MM.1S (cell line): Measurements from ENCODE around the gene SNTG2.

Source experiments
- DNase-seq: peaks from one replicate; pipeline ENCODE4 v3.0.0-alpha.2; 2015
- H2AFZ ChIP-seq: fragments of 300-600 bp; sonication (generic); 2 replicates; pipeline ENCODE4 v1.6.0; 2016; ENCODE audit warnings: antibody characterized with exemption, low read length
- H3F3A ChIP-seq: fragments of 300-600 bp; sonication (generic); 2 replicates; pipeline ENCODE4 v1.6.1; 2016; ENCODE audit warnings: mild to moderate bottlenecking, antibody characterized with exemption, low read length, moderate library complexity, mixed read lengths; ENCODE audit not compliant: insufficient read depth
- H3K27ac ChIP-seq: fragments of 300-600 bp; sonication (generic); 2 replicates; pipeline ENCODE4 v1.5.1; 2016; ENCODE audit warnings: mild to moderate bottlenecking, low read length
- H3K27me3 ChIP-seq: fragments of 300-600 bp; sonication (generic); replicated peaks from 2 replicates; pipeline ENCODE4 v1.6.0; 2016; ENCODE audit warnings: low read length; ENCODE audit not compliant: insufficient read depth
- H3K36me3 ChIP-seq: fragments of 300-600 bp; sonication (generic); replicated peaks from 2 replicates; pipeline ENCODE4 v1.6.1; 2016; ENCODE audit warnings: mild to moderate bottlenecking, low read length, mixed read lengths; ENCODE audit not compliant: insufficient read depth
- H3K4me1 ChIP-seq: fragments of 300-600 bp; sonication (generic); 2 replicates; pipeline ENCODE4 v1.6.1; 2016; ENCODE audit warnings: low read length, mixed read lengths
- H3K4me2 ChIP-seq: fragments of 300-600 bp; sonication (generic); 2 replicates; pipeline ENCODE4 v1.6.0; 2016; ENCODE audit warnings: low read depth, low read length
- H3K4me3 ChIP-seq: fragments of 300-600 bp; sonication (generic); 2 replicates; pipeline ENCODE4 v1.5.1; 2016; ENCODE audit warnings: low read length, mixed read lengths
- H3K79me2 ChIP-seq: fragments of 300-600 bp; sonication (generic); 2 replicates; pipeline ENCODE4 v1.6.1; 2016; ENCODE audit warnings: mixed run types, low read length, mixed read lengths
- H3K9ac ChIP-seq: fragments of 300-600 bp; sonication (generic); 2 replicates; pipeline ENCODE4 v1.6.1; 2016; ENCODE audit warnings: low read length, mixed read lengths
- H3K9me2 ChIP-seq: fragments of 300-600 bp; sonication (generic); replicated peaks from 2 replicates; pipeline ENCODE4 v1.6.1; 2016; ENCODE audit warnings: mild to moderate bottlenecking, low read length, mixed read lengths; ENCODE audit not compliant: insufficient read depth
- H3K9me3 ChIP-seq: fragments of 300-600 bp; sonication (generic); replicated peaks from 2 replicates; pipeline ENCODE4 v1.6.1; 2016; ENCODE audit warnings: mild to moderate bottlenecking, low read length, mixed read lengths; ENCODE audit not compliant: insufficient read depth
- H4K20me1 ChIP-seq: fragments of 300-600 bp; sonication (generic); 2 replicates; pipeline ENCODE4 v1.6.1; 2016; ENCODE audit warnings: mild to moderate bottlenecking, low read length, moderate library complexity, mixed read lengths; ENCODE audit not compliant: insufficient read depth
- EZH2 ChIP-seq: fragments of 300-600 bp; sonication (generic); optimal IDR thresholded peaks from 2 replicates; pipeline ENCODE3; 2017; ENCODE audit warnings: low read depth, mild to moderate bottlenecking, antibody characterized with exemption, low read length, mixed read lengths
- EZH2phosphoT487 ChIP-seq: fragments of 300-600 bp; sonication (generic); IDR thresholded peaks from 2 replicates; pipeline ENCODE4 v1.6.1; 2018; ENCODE audit warnings: antibody characterized with exemption, low read length
- TF ChIP-seq, protein P1 (sequence below): fragments of 300-600 bp; sonication (generic); IDR thresholded peaks from 2 replicates; pipeline ENCODE4 v1.5.1; 2016; ENCODE audit warnings: antibody characterized with exemption, low read length, mixed read lengths

The SNTG2 gene

GRCh38 chr2:949384-950079, 1.1 kb upstream of the SNTG2 start:
- no peaks in the 10 kb centered on the region for H3K9me2 ChIP-seq
- H3K4me2 ChIP-seq: no peak overlapping the region
- no peaks in the 10 kb centered on the region for H3K9me3 ChIP-seq
- no peak for DNase-seq
- no peak overlapping the region for H3K27ac ChIP-seq
- H3K4me3 ChIP-seq: no peak overlapping the region
- TF ChIP-seq, protein P1, sequence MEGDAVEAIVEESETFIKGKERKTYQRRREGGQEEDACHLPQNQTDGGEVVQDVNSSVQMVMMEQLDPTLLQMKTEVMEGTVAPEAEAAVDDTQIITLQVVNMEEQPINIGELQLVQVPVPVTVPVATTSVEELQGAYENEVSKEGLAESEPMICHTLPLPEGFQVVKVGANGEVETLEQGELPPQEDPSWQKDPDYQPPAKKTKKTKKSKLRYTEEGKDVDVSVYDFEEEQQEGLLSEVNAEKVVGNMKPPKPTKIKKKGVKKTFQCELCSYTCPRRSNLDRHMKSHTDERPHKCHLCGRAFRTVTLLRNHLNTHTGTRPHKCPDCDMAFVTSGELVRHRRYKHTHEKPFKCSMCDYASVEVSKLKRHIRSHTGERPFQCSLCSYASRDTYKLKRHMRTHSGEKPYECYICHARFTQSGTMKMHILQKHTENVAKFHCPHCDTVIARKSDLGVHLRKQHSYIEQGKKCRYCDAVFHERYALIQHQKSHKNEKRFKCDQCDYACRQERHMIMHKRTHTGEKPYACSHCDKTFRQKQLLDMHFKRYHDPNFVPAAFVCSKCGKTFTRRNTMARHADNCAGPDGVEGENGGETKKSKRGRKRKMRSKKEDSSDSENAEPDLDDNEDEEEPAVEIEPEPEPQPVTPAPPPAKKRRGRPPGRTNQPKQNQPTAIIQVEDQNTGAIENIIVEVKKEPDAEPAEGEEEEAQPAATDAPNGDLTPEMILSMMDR: no peak
- no peak for TF ChIP-seq EZH2
- TF ChIP-seq EZH2phosphoT487: no peak
- no peak overlapping the region for H3K9ac ChIP-seq
- no peaks in the 10 kb centered on the region for H3K79me2 ChIP-seq
- H3K4me1 ChIP-seq: peaks cover 6% of the 10 kb centered on the region
- H3K27me3 ChIP-seq: peaks cover 14% of the 10 kb centered on the region
- no peak overlapping the region for H2AFZ ChIP-seq
- H3F3A ChIP-seq: peaks cover 5% of the 10 kb centered on the region; the same call in 1 of the 2 replicates
- no peaks in the 10 kb centered on the region for H3K36me3 ChIP-seq
- H4K20me1 ChIP-seq: no peaks in the 10 kb centered on the region; the same call in 1 of the 2 replicates

GRCh38 chr2:951224-952006, 766 bp downstream of the SNTG2 start:
- no peak overlapping the region for H3K4me3 ChIP-seq

DNA sequence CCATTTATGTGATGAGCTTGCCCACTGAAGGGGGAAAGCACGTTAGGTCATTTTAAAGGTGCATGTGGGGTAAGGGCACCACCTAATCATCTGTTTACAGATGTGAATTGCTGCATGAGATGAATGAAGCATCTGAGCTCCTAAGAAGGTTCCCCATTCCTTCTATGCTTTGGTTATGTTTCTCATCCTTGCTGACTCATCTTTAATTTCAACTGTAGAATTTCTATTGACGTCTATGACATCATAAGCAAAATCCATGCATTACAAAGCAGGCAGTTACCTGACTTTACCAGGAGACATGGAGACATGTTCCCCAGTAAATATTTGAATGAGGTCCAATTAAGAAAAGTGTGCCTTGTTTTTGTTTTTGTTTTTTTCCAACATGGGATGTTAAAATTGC, 2.8 kb downstream of the SNTG2 start:
- Histone ChIP-seq H3K27ac (no peak overlapping the region), H3K4me1 (no peaks in the 10 kb centered on the region), H3K27me3 (peaks cover 11% of the 10 kb centered on the region), H3F3A (no peaks in the 10 kb centered on the region), H3K9me2 (no peaks in the 10 kb centered on the region), H3K9me3 (no peaks in the 10 kb centered on the region), H3K79me2 (no peaks in the 10 kb centered on the region), H2AFZ (no peak overlapping the region), H4K20me1 (no peaks in the 10 kb centered on the region), H3K36me3 (no peaks in the 10 kb centered on the region), H3K4me3 (no peak overlapping the region), H3K4me2 (no peak overlapping the region), H3K9ac (no peak overlapping the region)
- no peak for TF ChIP-seq EZH2
- no peak for DNase-seq

More at GRCh38 chr2:951224-952006, 766 bp downstream of the SNTG2 start:
- no peak overlapping the region for H3K4me2 ChIP-seq
- TF ChIP-seq, protein P1: no peak
- TF ChIP-seq EZH2phosphoT487: no peak
- TF ChIP-seq EZH2: no peak
- peaks cover 3% of the 10 kb centered on the region for H3K4me1 ChIP-seq
- H3K9me2 ChIP-seq: no peaks in the 10 kb centered on the region
- no peak overlapping the region for H3K9ac ChIP-seq
- no peak overlapping the region for H3K27ac ChIP-seq
- H4K20me1 ChIP-seq: no peaks in the 10 kb centered on the region; the same call in 1 of the 2 replicates
- peaks cover 14% of the 10 kb centered on the region for H3K27me3 ChIP-seq
- H3K9me3 ChIP-seq: no peaks in the 10 kb centered on the region
- H3K79me2 ChIP-seq: no peaks in the 10 kb centered on the region
- H2AFZ ChIP-seq: no peak overlapping the region
- H3K36me3 ChIP-seq: no peaks in the 10 kb centered on the region
- no peak for DNase-seq
- peaks cover 2% of the 10 kb centered on the region; the same call in 1 of the 2 replicates for H3F3A ChIP-seq
